GM12801 (cell line): ENCODE measurements around the gene RIMS1.

Experiments
- TF ChIP-seq, protein P1 (sequence below): IDR thresholded peaks from one replicate; pipeline ENCODE4 v1.5.1; 2011; ENCODE audit warnings: control low read depth; ENCODE audit not compliant: insufficient read length; ENCODE audit errors: extremely low read depth

RIMS1 gene

DNA sequence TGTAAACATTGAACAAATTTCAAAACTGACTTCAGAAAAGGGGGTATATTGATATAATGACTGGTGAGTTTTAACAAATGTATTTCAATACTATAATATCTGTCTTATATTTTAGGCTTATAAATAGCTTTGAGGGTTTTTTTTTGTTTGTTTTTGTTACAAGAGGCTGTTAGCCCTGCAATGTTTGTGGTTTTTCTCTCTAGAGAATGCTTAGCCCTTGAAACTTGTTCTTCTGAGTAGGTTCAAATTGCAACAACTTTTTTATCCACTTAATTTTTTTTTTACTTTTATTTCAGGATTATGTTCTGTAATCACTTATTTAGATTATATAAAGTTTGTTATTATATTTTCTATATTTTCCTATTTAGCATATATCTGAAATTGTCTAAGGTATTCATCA is 333.2 kb downstream of the RIMS1 start:
- TF ChIP-seq, protein P1, sequence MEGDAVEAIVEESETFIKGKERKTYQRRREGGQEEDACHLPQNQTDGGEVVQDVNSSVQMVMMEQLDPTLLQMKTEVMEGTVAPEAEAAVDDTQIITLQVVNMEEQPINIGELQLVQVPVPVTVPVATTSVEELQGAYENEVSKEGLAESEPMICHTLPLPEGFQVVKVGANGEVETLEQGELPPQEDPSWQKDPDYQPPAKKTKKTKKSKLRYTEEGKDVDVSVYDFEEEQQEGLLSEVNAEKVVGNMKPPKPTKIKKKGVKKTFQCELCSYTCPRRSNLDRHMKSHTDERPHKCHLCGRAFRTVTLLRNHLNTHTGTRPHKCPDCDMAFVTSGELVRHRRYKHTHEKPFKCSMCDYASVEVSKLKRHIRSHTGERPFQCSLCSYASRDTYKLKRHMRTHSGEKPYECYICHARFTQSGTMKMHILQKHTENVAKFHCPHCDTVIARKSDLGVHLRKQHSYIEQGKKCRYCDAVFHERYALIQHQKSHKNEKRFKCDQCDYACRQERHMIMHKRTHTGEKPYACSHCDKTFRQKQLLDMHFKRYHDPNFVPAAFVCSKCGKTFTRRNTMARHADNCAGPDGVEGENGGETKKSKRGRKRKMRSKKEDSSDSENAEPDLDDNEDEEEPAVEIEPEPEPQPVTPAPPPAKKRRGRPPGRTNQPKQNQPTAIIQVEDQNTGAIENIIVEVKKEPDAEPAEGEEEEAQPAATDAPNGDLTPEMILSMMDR = no peak

DNA sequence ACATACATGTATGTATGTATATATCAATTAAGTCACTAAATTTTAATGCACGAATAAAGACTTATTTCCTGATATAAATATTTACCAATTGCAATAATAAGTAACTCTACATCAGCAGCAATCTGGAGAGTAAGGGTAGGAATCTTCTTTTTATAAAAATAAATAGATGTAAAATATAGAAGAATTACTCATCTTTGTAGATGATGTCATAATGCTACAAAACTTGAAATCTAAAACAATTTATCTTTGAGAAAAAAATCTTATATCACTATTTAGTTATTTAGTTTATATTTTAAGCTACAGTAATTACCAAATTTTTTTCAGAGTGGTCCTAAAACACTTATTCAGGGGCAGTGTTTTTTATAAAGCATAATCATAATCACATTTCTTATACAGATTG is 351.7 kb downstream of the RIMS1 start:
- TF ChIP-seq, protein P1 = no peak

DNA sequence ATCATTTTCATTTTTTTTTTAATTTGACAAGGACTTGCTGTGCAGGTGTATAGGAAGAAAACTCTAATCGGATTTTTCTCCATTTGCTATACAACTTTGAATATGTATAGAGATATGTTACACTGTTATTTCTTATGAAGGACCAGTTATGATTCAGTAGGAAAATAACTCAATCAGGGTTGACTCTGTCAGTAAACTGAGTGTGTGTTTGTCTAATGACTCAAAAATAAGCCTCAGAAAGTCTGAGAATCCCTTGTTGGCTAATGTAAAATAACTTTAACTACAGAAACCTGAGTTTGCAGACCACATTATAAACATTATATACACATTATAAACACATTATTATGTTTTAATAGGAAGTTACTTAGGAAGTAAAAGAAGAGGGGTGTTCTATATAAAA is 352.6 kb downstream of the RIMS1 start:
- TF ChIP-seq, protein P1 = no peak

DNA sequence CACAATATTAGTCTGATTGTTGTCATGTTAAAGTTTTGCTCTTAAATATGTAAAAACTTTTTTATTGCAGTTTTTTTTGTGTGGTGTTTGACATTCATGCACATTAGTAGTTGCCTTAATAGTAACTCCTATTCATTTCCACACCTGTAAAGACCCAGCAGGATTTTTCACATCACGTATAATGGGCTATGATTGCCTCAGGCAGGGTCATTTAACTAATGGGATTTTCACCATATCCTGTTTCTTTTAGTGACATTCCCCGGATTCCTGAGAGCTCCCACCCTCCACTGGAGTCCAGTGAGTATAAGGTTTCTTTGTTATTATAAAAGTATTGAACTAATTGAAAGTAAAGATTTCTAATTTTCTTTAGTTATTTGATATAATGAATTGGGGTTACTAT is 359.2 kb downstream of the RIMS1 start:
- TF ChIP-seq, protein P1 = no peak

DNA sequence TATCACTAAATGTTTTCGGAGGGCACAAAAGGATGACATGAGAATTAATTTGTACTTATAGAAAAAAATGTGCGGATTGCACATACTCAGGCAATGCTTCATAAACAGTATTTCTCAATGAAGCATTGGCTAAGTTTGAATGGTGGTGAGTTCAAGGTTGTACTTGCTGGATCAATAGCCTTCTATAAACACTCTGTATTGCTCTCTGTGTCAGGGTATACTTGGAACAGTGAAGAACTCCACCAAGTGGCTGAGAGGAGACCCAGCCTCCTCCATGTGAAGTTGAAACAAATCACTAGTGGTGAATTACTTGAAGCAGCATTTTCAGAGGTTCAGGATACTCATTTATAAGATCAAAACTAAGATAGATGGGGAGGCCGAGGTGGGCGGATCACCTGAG is 360.6 kb downstream of the RIMS1 start:
- TF ChIP-seq, protein P1 = no peak

DNA sequence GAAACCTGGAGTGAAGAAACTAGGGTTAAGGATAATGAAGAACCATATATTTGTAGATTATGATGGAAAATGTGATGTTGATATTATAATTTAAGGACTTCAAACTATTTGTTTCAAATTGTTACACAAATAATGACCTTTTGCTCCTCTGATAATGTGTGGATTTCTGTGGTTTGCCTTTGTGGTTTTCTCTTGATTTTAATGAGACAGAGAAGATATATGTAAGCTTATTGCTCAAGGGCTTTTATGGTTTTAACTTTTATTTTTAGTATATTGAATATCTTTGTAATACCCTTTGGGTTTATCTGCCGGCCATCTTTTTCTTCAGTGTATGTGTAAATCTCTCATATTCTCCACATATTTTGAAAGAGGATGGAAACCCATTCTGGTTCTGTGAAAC is 362.3 kb downstream of the RIMS1 start:
- TF ChIP-seq, protein P1 = no peak

DNA sequence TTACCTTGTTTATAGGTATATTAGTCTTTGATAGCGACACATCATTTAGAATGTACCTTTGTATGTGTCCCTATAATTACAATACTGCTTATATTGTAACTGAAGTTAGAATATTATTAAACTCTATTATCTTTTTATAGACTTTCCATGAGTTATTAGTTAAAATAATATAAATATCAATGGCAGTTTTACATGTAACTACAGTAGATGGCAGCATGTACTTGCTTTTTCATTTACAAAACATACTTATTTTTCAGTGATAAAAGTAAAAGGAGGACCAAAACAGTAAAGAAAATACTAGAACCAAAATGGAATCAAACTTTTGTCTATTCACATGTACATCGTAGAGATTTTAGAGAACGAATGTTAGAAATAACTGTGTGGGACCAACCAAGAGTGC is 364.3 kb downstream of the RIMS1 start:
- TF ChIP-seq, protein P1 = no peak

DNA sequence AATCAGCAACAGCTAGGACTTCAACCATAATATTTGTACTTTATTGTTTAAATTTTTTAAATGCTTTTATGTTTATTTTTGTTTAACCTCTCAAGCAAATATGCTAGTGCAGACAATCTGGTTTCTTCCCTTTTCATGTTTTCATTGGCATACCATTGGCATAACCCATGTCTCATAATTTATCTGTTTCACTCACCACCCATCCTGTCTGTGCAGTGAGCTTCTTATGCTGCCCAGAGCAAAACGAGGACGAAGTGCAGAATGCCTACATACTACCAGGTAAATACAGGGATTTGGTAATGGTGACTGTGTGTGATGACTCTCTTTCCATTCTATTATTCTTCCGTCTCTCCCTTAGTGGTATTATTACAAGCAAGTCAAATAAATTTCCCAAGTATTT is 374.1 kb downstream of the RIMS1 start:
- TF ChIP-seq, protein P1 = no peak
